Pancreas (tissue), 10 donors: ENCODE data around the gene GCC2. TPM values are rescaled to one million over a fixed set of nuclear protein-coding genes. Genes with fewer than 3 reads are reported as not detected.

Experiments
- ATAC-seq, 4 donors: fragments of 200-7000 bp; cut with Tn5 transposase; one replicate each; pipeline versions ENCODE4 v1.8.0 to v1.9.1; 2020; ENCODE audit warnings: mild to moderate bottlenecking in 4 of 4, moderate library complexity in 4 of 4
- DNase-seq, 6 donors: peaks; one replicate each; pipeline ENCODE4 v3.0.0-alpha.2; 2020
- FAIRE-seq: peaks from 2 replicates; lab custom pipeline; 2012; peaks lifted over from hg19 to GRCh38; lab: Jason Lieb, UNC
- H3K27ac ChIP-seq, 4 donors: fragments of 200-600 bp; sonication (generic); 1 replicate in 3 of 4; 2 replicates in 1 of 4; pipeline versions ENCODE4 v1.5.0 to v1.8.0; 2020
- H3K27me3 ChIP-seq, 4 donors: fragments of 200-600 bp; one replicate each; pipeline ENCODE4 v1.8.0; 2021
- H3K36me3 ChIP-seq, 3 donors: fragments of 200-600 bp; sonication (generic) in 1 of 3; one replicate each; pipeline versions ENCODE4 v1.5.0 to v1.8.0; 2020 to 2021
- H3K4me1 ChIP-seq, 3 donors: fragments of 200-600 bp; one replicate each; pipeline ENCODE4 v1.8.0; 2021
- H3K4me3 ChIP-seq, 4 donors: fragments of 200-600 bp; sonication (generic) in 2 of 4; one replicate each; pipeline versions ENCODE4 v1.5.0 to v1.8.0; 2020 to 2021
- H3K9me3 ChIP-seq, 4 donors: fragments of 200-600 bp; one replicate each; pipeline ENCODE4 v1.8.0; 2021
- WGBS, 2 donors: extraction: QIAGEN DNeasy Blood & Tissue Kit; methylation state at CpG; one replicate each; pipeline ENCODE4 v1.1.7; 2013; 5-methylcytosine and 5-hydroxymethylcytosine counted together
- intact Hi-C, 3 donors: fragments of 100-400 bp; cut with DNase I; formaldehyde crosslinking; loops; one replicate each; pipeline versions ENCODE4 v1.11.1 to v1.14.2; 2022
- polyA plus RNA-seq, 2 donors: library from polyadenylated mRNA; stranded (reverse); fragments of 200-250 nt; gene quantifications; one replicate each; pipeline ENCODE4 v1.2.3, GENCODE V29; 2013
- total RNA-seq, 6 donors: library from RNA; stranded (reverse); fragmentation: NEBNext Ultra II Directional in 4 of 6; extraction: Animal tissue kit (Norgen Biotek cat#: 25700) in 4 of 6; gene quantifications; one replicate each; pipeline versions ENCODE4 v1.2.1 to v1.2.4, GENCODE V29; 2021 to 2023
- TF ChIP-seq, protein P1 (sequence below), 4 donors: fragments of 200-600 bp; sonication (generic) in 3 of 4; IDR thresholded peaks; one replicate each; pipeline versions ENCODE4 v1.5.0 to v1.8.0; 2021; ENCODE audit warnings: antibody characterized with exemption in 4 of 4
- donor health status: healthy with polysubstance abuse.
- donor health status: DM: no; HTN: no; CAD: no; lungs with moderate emphysema.
- donor health status: DM: no; HTN: no; CAD: no.
- donor health status: control.
- donor health status: control.
- donor health status: Bipolar disorder and iron deficiency.
- donor health status: DM: yes; HTN: yes; CAD: no.
- donor health status: DM: no; HTN: no; CAD: no.
- donor health status: DM: no; HTN: no; CAD: no.
- donor health status: DM: yes; HTN: yes; CAD: no.

The GCC2 gene
- total and polyA plus RNA-seq, 8 donors, result 8.7 to 36.0 (median 20.6) TPM

DNA sequence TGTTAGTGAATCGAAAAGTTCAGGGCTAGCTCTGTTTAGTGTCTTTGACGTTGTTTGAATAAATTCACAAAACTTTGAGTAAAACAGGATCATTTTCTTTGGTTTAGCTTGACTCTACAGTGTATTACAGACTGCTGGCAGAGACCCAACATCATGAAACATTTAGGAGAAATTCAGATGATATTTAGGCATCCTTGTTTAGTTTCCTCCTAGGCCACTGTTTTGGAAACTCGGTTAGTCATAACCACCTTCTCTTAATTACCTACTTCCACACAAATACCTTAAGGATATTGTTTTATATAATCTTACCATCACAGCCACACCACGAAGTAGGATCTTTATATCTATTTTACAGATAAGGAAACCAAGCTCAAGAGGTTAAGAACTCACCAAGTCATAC, 93.1 kb downstream of the GCC2 start:
- TF ChIP-seq, protein P1, sequence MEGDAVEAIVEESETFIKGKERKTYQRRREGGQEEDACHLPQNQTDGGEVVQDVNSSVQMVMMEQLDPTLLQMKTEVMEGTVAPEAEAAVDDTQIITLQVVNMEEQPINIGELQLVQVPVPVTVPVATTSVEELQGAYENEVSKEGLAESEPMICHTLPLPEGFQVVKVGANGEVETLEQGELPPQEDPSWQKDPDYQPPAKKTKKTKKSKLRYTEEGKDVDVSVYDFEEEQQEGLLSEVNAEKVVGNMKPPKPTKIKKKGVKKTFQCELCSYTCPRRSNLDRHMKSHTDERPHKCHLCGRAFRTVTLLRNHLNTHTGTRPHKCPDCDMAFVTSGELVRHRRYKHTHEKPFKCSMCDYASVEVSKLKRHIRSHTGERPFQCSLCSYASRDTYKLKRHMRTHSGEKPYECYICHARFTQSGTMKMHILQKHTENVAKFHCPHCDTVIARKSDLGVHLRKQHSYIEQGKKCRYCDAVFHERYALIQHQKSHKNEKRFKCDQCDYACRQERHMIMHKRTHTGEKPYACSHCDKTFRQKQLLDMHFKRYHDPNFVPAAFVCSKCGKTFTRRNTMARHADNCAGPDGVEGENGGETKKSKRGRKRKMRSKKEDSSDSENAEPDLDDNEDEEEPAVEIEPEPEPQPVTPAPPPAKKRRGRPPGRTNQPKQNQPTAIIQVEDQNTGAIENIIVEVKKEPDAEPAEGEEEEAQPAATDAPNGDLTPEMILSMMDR (IDR thresholded peaks at IDR 0.05), result no peak
- Histone ChIP-seq H3K36me3 (no peaks in the 10 kb centered on the region), H3K4me1 (peaks cover 0 to 2% (median 0%) of the 10 kb centered on the region in 3 donors), H3K27ac (no peak overlapping the region), H3K9me3 (no peaks in the 10 kb centered on the region), H3K4me3 (no peak overlapping the region), H3K27me3 (no peaks in the 10 kb centered on the region)
- DNase-seq (no peak), ATAC-seq (no peak), FAIRE-seq (no peak)
- intact Hi-C loops, result no loop called here
- WGBS, 2 donors, result 48 to 59% methylated on average over 4 of the region's 4 CpGs

DNA sequence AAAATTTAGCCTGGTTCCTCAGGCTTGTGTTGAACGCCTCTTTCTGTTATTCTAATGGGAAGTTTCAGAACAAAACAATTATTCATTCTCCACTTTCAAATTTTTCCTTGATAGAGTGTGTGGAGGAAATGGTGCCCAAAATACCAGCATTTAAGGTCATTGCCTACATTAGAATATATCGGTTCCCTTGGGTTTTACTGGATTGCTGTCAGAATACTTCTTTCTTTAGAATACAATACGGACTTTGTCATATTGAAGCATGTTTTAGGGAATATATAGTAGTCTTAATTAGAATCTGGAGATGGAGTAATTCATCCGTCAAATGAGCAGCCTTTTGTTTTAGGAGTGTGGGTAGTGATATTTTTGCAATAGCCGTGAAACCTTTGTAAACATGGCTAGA, 98.6 kb downstream of the GCC2 start:
- 74 to 77% methylated on average over 5 of the region's 5 CpGs for WGBS, 2 donors
- H3K36me3 ChIP-seq, result no peaks in the 10 kb centered on the region
- DNase-seq (no peak), FAIRE-seq (no peak), ATAC-seq (no peak)
- peaks cover 0 to under 1% (median 0%) of the 10 kb centered on the region in 3 donors for H3K4me1 ChIP-seq
- H3K4me3 ChIP-seq, result no peak overlapping the region
- no peaks in the 10 kb centered on the region for H3K9me3 ChIP-seq
- intact Hi-C loops, result no loop called here
- no peaks in the 10 kb centered on the region for H3K27me3 ChIP-seq
- TF ChIP-seq, protein P1 (IDR thresholded peaks at IDR 0.05), result no peak
- H3K27ac ChIP-seq, result no peak overlapping the region

DNA sequence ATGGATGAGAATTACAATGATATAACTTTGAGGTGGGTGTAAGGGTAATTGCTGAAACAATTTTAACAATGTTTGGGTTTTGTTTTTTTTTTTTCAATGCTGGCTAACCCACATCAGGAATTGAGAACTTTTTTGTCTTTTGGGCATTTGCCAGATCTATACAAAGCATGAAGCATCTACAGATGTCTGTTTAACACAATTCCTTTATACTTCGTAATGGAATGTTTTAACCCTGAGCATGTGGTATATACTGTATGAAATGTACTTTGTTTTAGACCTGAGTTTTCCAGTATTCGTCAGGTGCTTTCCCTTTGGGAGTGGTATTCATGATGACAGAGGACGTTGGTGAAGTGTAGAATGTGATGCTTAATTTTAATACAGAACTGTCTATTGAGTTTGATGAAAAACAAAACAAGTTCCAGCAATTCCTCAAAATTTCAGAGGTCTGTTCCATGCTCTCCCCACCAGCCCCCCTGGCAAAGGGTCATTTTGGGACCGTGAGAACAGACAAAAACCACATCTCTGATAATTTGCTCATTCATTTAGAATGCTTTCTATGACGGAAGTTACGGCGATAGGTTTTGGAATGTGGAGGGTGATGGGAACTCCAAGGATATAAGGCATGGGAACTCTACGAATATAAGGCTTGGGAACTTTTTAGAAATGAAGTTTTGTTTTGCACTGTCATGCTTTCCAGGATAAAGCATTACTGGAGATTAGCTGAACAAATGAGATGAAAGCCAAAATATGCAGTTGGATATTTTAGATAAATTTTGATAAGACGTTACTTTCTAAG, 99.4 kb downstream of the GCC2 start:
- no peak for FAIRE-seq
- no peak for ATAC-seq
- no peaks in the 10 kb centered on the region for H3K27me3 ChIP-seq
- intact Hi-C loops, result no loop called here
- no peak overlapping the region for H3K27ac ChIP-seq
- DNase-seq, result no peak
- no peaks in the 10 kb centered on the region for H3K36me3 ChIP-seq
- peaks cover 0 to 5% (median 0%) of the 10 kb centered on the region in 3 donors for H3K4me1 ChIP-seq
- WGBS, 2 donors, result 67 to 68% methylated on average over 9 of the region's 9 CpGs
- no peak overlapping the region for H3K4me3 ChIP-seq
- TF ChIP-seq, protein P1 (IDR thresholded peaks at IDR 0.05), result no peak
- H3K9me3 ChIP-seq, result no peaks in the 10 kb centered on the region

DNA sequence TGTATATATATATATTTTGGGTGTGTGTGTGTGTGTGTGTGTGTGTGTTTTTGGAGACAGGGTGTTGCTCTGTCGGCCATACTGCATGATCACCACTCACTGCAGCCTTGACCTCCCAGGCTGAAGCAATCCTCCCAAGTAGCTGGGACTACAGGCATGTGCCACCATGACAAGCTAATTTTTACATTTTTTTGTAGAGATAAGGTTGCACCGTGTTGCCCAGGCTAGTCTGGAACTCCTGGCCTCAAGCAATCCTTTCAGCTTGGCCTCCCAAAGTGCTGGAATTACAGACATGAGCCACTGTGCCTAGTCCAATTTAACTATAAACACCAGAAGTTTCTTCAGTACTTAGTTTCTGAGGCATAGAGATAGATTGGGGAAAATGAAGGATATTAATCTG, 103.6 kb downstream of the GCC2 start:
- H3K27me3 ChIP-seq, result no peaks in the 10 kb centered on the region
- H3K9me3 ChIP-seq, result no peaks in the 10 kb centered on the region
- intact Hi-C loops, result no loop called here
- TF ChIP-seq, protein P1 (IDR thresholded peaks at IDR 0.05), result no peak
- DNase-seq (no peak), ATAC-seq (no peak), FAIRE-seq (no peak)
- H3K4me3 ChIP-seq, result no peak overlapping the region
- H3K27ac ChIP-seq, result no peak overlapping the region
- WGBS, 2 donors, result 56 to 59% methylated on average over 2 of the region's 2 CpGs
- H3K36me3 ChIP-seq, result no peaks in the 10 kb centered on the region
- peaks cover 3 to 8% (median 5%) of the 10 kb centered on the region in 3 donors for H3K4me1 ChIP-seq
